Nucleus accumbens (tissue), 56 donors: ENCODE measurements around the gene SLC35F6.
"Not testable (repeated sequence)": the region's sequence is repeated elsewhere in the genome, so short reads cannot be mapped to it uniquely, and the experiment has no call there.

Source experiments
- DNase-seq, 56 donors: peaks; one replicate each; lab custom pipeline; 2025; lab: John Stamatoyannopoulos, UW

Gene SLC35F6

GRCh38 chr2:26814072-26814765, 50.1 kb downstream of the SLC35F6 start:
- not testable (repeated sequence) for DNase-seq

GRCh38 chr2:26816893-26817292, 52.8 kb downstream of the SLC35F6 start:
- no peak for DNase-seq

GRCh38 chr2:26818255-26818654, 54.2 kb downstream of the SLC35F6 start:
- no peak for DNase-seq

GRCh38 chr2:26818972-26819371, 54.9 kb downstream of the SLC35F6 start:
- DNase-seq, result no peak

GRCh38 chr2:26820932-26821331, 56.8 kb downstream of the SLC35F6 start:
- no peak for DNase-seq

GRCh38 chr2:26822877-26823276, 58.8 kb downstream of the SLC35F6 start:
- no peak for DNase-seq
